MCF 10A (cell line): Measurements from ENCODE around the gene SMS. TPM values are rescaled to one million over a fixed set of nuclear protein-coding genes. Genes with fewer than 3 reads are reported as not detected.
A peak's percentile ranks its signal among the peaks of the same experiment; 100 is the strongest.

Experiments
- BruUV-seq: library from RNA; stranded (reverse); fragments of 400-500 nt; replicated peaks from 2 replicates; lab custom pipeline; 2021; lab: Mats Ljungman, UMichigan
- CTCF ChIA-PET: fragments of 300-600 bp; sonication (Branson Sonifier 250); formaldehyde crosslinking; extraction: SDS; loops from one replicate; lab custom pipeline; 2021; ENCODE audit warnings: antibody characterized with exemption, inconsistent platforms; lab: Yijun Ruan, JAX
- POLR2A ChIA-PET: fragments of 300-600, 350-650 bp; sonication (Branson Sonifier 250); formaldehyde crosslinking; extraction: SDS; loops from one replicate; lab custom pipeline; 2020; ENCODE audit warnings: antibody characterized with exemption, inconsistent platforms; lab: Yijun Ruan, JAX
- DNase-seq: peaks from one replicate; pipeline ENCODE4 v3.0.0-alpha.2; 2018; ENCODE audit not compliant: unreplicated experiment
- H3K27ac Mint-ChIP-seq: one replicate; pipeline ENCODE4 v1.8.0; 2022; ENCODE audit warnings: mild to moderate bottlenecking, low read depth, mixed read lengths; ENCODE audit not compliant: unreplicated experiment
- H3K27me3 Mint-ChIP-seq: one replicate; pipeline ENCODE4 v1.8.0; 2022; ENCODE audit warnings: mixed read lengths; ENCODE audit not compliant: insufficient read depth, unreplicated experiment
- H3K36me3 Mint-ChIP-seq: one replicate; pipeline ENCODE4 v1.8.0; 2022; ENCODE audit warnings: mild to moderate bottlenecking, moderate library complexity, mixed read lengths; ENCODE audit not compliant: insufficient read depth, unreplicated experiment
- H3K4me1 Mint-ChIP-seq: one replicate; pipeline ENCODE4 v1.8.0; 2022; ENCODE audit warnings: mixed read lengths; ENCODE audit not compliant: insufficient read depth, unreplicated experiment
- H3K4me3 Mint-ChIP-seq: one replicate; pipeline ENCODE4 v1.8.0; 2022; ENCODE audit warnings: mild to moderate bottlenecking, moderate library complexity, mixed read lengths; ENCODE audit not compliant: unreplicated experiment
- H3K9me3 Mint-ChIP-seq: one replicate; pipeline ENCODE4 v1.8.0; 2022; ENCODE audit warnings: mixed read lengths; ENCODE audit not compliant: unreplicated experiment
- CTCF ChIP-seq: fragments of 200-600 bp; IDR thresholded peaks from one replicate; pipeline ENCODE4 v1.8.0; 2022; ENCODE audit warnings: antibody characterized with exemption, mild to moderate bottlenecking; ENCODE audit not compliant: unreplicated experiment
- intact Hi-C: fragments of 100-400 bp; cut with micrococcal nuclease; formaldehyde crosslinking; loops from 2 replicates; pipeline ENCODE4 v1.14.1; 2022
- total RNA-seq: library from RNA; stranded (reverse); gene quantifications from 2 replicates; pipeline ENCODE4 v1.2.3, GENCODE V29; 2022

The SMS gene
- total RNA-seq, 1 experiment from 2014 or later = 160 TPM

GRCh38 chrX:21944136-21944615 lies 3.7 kb downstream of the SMS start:
- ChIA-PET CTCF (interaction anchor here (0.7 kb wide), 1 partner anchor 118 kb away, joined by 3 read pairs; no protein-coding TSS in a partner anchor), POLR2A (interaction anchor here (0.8 to 1.1 kb wide), 2 partner anchors 10 to 24 kb away, joined by 3 to 4 read pairs; no protein-coding TSS in a partner anchor)
- no peaks in the 10 kb centered on the region for H3K36me3 Mint-ChIP-seq
- peak; percentile 31 for DNase-seq
- BruUV-seq = no TSS peak
- peak overlapping the region; percentile 57 for H3K27ac Mint-ChIP-seq
- no peak for TF ChIP-seq CTCF
- peaks cover 27% of the 10 kb centered on the region for H3K4me1 Mint-ChIP-seq
- H3K9me3 Mint-ChIP-seq = no peaks in the 10 kb centered on the region
- H3K4me3 Mint-ChIP-seq = peak overlapping the region; percentile 44
- intact Hi-C loops = loop anchor here (5.0 kb wide), 1 partner anchor 102 kb away; no protein-coding TSS in a partner anchor
- no peaks in the 10 kb centered on the region for H3K27me3 Mint-ChIP-seq

- no peak for TF ChIP-seq CTCF
- no peak for DNase-seq
- intact Hi-C loops = no loop called here
- ChIA-PET CTCF (interaction anchor here (0.6 to 1.3 kb wide), 4 partner anchors 15 to 55 kb away, joined by 3 to 7 read pairs (median 4); no protein-coding TSS in a partner anchor), POLR2A (no interaction called here)
- BruUV-seq = no TSS peak
- Mint-ChIP-seq H3K27me3 (peaks cover 21% of the 10 kb centered on the region), H3K9me3 (no peaks in the 10 kb centered on the region), H3K36me3 (no peaks in the 10 kb centered on the region), H3K4me3 (peak overlapping the region; percentile 3), H3K27ac (peak overlapping the region; percentile 55), H3K4me1 (peaks cover 27% of the 10 kb centered on the region)
Measured at GRCh38 chrX:21946925-21947641, 6.6 kb downstream of the SMS start.

- H3K36me3 Mint-ChIP-seq = no peaks in the 10 kb centered on the region
- POLR2A ChIA-PET = interaction anchor here (2.3 kb wide), 1 partner anchor 21 kb away, joined by 11 read pairs; no protein-coding TSS in a partner anchor
- H3K4me3 Mint-ChIP-seq = peak overlapping the region; percentile 3
- H3K4me1 Mint-ChIP-seq = peaks cover 27% of the 10 kb centered on the region
- peak overlapping the region; percentile 55 for H3K27ac Mint-ChIP-seq
- no peaks in the 10 kb centered on the region for H3K9me3 Mint-ChIP-seq
- intact Hi-C loops = no loop called here
- TF ChIP-seq CTCF = no peak
- peaks cover 27% of the 10 kb centered on the region for H3K27me3 Mint-ChIP-seq
- no TSS peak for BruUV-seq
- no peak for DNase-seq
- CTCF ChIA-PET = interaction anchor here (1.3 kb wide), 1 partner anchor 37 kb away, joined by 7 read pairs; no protein-coding TSS in a partner anchor
Measured at GRCh38 chrX:21947671-21948070, 7.2 kb downstream of the SMS start.

- no peak for TF ChIP-seq CTCF
- BruUV-seq = no TSS peak
- ChIA-PET CTCF (interaction anchor here (0.7 to 1.6 kb wide), 4 partner anchors 8 to 240 kb away, joined by 3 to 7 read pairs (median 4); no protein-coding TSS in a partner anchor), POLR2A (interaction anchor here (1.5 to 2.3 kb wide), 2 partner anchors 10 to 22 kb away, joined by 5 to 11 read pairs; no protein-coding TSS in a partner anchor)
- peaks cover 15% of the 10 kb centered on the region for H3K4me1 Mint-ChIP-seq
- H3K36me3 Mint-ChIP-seq = no peaks in the 10 kb centered on the region
- no peak for DNase-seq
- H3K27me3 Mint-ChIP-seq = peaks cover 41% of the 10 kb centered on the region
- H3K27ac Mint-ChIP-seq = peak overlapping the region; percentile 55
- no peaks in the 10 kb centered on the region for H3K9me3 Mint-ChIP-seq
- H3K4me3 Mint-ChIP-seq = no peak overlapping the region
- intact Hi-C loops = no loop called here
Measured at GRCh38 chrX:21948897-21949578, 8.5 kb downstream of the SMS start.
